Central memory CD4-positive, alpha-beta T cell (primary cell): ENCODE measurements around the gene TIMM9.
"Not testable (repeated sequence)": the region's sequence is repeated elsewhere in the genome, so short reads cannot be mapped to it uniquely, and the experiment has no call there.

Source experiments
- DNase-seq: peaks from one replicate; pipeline ENCODE4 v3.0.0; 2022

TIMM9 gene

DNA sequence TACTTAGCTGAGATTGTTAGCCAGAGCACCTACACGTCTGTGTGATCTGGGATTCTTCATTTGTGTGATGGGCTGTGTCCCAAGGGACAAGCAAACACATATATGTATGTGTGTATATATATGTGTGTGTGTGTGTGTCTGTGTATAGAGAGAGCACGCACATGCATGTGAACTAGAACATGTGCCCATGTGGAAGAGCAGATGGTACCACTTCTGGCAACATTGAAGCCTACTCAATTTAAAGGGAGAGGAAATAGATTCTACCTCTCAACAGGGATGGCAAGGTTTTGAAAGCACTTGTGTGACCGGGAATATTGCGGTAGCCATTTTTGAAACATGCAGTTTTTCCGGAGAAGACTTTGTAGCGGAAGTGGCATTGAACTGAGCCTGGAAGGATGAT is 30.2 kb downstream of the TIMM9 start:
- no peak for DNase-seq

DNA sequence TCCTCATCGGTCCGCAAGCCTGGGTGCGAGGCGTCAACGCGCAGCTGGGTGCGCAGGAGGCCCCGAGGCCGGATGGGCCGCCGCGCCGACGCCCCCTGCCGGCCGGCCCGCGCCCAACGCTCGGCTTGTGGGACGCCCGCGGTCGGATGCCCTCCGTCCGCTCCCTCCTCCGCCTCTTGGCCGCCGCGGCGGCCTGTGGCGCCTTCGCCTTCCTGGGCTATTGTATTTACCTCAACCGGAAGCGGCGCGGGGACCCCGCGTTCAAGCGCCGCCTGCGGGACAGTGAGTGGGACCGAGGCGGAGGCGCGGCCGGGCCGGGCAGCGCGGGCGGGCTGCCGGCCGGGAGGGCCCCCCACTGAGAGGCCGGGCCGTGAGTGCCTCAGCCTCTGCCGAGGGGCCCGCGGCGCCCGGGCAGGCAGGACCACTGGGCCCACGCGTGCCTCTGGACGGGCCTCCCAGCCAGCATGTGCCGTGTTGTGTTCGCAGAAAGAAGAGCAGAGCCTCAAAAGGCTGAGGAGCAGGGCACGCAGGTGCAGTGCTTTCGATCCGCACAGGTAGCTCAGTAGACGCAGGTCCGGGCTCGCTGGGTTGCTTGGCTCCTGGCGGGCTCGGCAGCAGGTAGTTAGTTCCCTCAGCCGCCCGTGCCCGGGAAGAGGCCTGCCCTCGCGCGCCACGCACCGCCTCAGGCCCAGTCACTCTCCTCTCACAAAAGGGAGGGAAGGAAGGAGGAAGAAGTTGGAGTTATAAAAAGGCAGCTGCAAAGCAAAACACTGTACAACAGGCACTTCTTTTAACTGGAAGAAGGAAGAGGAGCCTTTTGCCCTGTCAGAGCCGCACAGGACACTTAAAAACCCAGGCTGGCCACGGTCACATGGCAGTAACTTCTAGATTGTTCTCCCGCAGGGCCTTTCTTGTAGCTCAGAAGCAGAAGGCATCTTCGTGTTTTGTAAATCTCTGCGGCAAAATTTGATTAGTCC is 31.2 kb downstream of the TIMM9 start, which contains the start of gene TOMM20L:
Gene TOMM20L (plus strand): TSS at position 119 of the 977 bp plus-strand sequence. CDS start 28 bp downstream, at position 147.
- DNase-seq: peak; percentile 64

DNA sequence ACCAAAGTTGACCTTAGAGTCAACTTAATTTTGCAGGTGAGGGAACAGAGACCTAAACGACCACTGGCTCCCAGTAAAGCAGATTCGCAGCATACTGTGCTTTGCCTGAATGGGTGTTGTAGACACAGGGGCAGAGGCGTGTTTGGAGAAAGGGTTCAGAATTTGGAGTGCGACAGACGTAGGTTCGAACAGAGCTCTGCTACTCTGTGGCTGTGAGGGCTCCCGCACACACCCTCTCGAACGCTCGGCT is 31.8 kb downstream of the TIMM9 start:
- no peak for DNase-seq

DNA sequence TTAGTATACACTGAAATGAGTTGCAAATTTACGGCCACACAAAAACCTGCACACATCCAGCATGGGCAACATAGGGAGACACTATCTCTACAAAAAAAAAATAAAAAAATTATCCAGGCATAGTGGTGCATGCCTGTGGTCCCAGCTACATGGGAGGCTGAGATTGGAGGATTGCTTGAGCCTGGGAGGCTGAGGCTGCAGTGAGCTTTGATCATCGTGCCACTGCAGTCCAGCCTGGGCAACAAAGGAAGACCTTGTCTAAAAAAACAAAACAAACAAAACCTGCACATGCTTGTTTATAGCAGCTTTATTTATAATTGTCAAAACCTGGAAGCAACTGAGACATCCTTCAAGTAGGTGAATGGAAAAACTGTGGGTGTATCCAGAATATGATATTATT is 36.5 kb downstream of the TIMM9 start:
- no peak for DNase-seq

DNA sequence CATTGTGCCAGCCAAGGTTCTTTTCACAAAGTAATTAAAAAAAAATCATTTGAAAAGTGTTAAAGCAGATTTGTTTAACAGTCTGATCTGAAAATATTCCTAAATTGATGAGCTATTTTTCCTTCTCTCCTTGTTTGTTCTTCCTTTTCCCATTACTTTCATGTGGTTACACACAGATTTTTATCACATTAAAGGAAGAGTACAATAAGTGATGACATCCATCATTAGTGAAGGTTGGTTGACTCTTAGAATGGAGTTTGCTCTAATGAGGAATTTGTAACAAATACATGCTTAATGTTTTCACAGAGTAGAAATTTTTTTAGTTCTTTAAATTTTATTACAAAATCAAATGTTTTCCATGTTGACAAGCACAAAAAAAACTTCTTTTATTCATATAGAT is 50.5 kb downstream of the TIMM9 start:
- no peak for DNase-seq

DNA sequence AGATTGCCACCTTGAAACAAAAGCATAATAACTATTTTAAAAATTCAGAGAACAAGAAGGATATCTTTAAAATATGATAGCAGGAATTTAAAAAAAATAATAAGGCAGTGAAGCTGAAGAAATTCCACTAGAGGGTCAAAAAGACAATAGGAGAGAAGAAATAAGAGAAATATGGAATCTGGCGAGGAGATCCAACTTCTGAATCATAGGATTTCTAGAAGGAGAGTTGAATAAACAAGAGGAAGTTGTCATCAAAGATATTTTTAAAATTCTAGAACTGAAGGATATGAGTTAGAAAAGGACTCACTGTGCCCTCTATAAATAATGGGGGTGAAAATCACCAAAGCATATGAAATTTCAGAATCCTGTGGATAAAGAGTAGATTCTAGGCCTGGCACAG is 58.4 kb downstream of the TIMM9 start:
- no peak for DNase-seq

DNA sequence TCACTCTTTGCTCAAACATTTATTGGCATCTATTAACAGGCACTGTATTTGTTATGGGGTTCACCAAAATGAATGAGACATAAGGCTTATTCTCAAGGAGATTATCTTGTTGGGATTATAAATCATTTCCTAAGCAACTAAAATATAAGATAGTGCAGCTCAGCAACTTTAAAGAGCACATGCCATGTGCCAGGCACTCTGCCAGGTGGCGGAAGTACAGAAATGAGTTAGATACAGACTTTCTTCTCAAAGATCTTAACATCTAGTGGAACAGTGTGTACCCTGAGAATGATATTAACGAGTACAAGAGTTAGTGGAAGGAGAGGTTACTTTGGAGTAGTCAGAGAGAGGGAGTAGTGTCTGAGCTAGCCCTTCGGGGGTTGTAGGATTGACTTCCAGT is 60.0 kb downstream of the TIMM9 start:
- DNase-seq: no peak

DNA sequence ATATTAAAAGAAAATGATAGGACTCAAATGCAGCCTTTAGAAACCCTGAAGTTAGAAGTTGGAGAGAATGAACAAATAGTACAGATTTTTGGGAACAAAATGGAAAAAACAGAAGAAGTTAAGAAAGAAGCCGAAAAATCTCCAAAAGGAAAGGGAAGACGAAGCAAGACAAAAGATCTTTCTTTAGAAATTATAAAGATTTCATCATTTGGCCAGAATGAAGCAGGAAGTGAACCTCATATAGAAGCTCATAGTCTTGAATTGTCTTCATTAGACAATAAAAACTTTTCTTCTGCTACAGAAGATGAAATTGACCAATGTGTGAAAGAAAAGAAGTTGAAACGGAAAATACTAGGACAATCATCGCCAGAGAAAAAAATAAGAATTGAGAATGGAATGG is 63.0 kb downstream of the TIMM9 start:
- no peak for DNase-seq

DNA sequence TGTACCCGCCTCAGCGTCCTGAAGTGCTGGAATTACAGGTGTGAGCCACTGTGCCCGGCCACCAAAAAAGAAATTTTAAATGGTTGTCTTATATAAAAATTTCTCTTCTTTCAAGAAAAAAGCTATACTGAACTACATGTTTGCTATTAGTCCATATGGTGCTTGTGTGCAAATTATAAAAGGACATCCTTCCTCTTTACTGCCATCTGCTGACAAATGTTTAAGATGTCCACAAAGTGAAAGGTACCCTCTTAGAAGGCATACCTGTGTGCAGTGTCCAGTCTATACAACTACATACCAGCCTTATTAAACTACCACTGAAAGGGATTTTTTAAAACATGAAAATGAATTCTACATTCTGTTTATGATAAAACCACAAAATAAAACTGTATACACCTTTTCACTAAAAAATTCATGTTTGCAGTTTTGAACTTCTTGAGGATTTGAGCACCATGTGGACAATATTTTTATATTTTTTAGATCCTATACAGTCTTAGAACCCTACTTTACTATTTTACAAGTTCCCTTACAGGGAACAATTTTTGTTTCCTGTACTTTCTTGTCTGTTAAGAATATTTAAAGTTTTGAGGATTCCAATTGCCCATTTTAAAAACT is 64.4 kb downstream of the TIMM9 start:
- peak; percentile 13 for DNase-seq

DNA sequence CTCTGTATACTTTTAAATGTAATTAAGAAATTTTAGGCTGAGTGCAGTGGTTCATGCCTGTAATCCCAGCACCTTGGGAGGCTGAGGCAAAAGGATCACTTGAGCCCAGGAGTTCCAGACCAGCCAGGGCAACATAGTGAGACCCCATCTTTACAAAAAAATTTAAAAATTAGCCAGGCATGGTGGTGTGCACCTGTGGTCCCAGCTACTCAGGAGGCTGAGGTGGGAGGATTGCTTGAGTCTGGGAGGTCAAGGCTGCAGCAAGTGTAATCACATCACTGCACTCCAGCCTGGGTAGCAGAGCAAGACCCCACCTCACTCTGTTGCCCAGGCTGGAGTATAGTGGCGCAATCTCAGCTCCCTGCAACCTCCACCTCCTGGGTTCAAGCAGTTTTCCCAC is 65.1 kb downstream of the TIMM9 start:
- DNase-seq: not testable (repeated sequence)
